IPS-15b (cell line): Measurements from ENCODE around the gene KLHL33.

ENCODE experiments used
- H3K27me3 ChIP-seq: one replicate; pipeline ENCODE4 v1.6.1; 2013; ENCODE audit warnings: low read length; ENCODE audit not compliant: control insufficient read depth, insufficient read depth
- H3K36me3 ChIP-seq: one replicate; pipeline ENCODE4 v1.6.1; 2013; ENCODE audit warnings: low read length; ENCODE audit not compliant: control insufficient read depth, insufficient read depth
- H3K4me1 ChIP-seq: one replicate; pipeline ENCODE4 v1.6.1; 2013; ENCODE audit warnings: mild to moderate bottlenecking, low read length; ENCODE audit not compliant: control insufficient read depth, insufficient read depth
- H3K4me3 ChIP-seq: one replicate; pipeline ENCODE4 v1.5.1; 2013; ENCODE audit warnings: low read depth, low read length
- H3K9ac ChIP-seq: one replicate; pipeline ENCODE4 v1.6.1; 2013; ENCODE audit warnings: low read depth, mild to moderate bottlenecking, low read length
- H3K9me3 ChIP-seq: one replicate; pipeline ENCODE4 v1.6.1; 2013; ENCODE audit warnings: mild to moderate bottlenecking, low read length; ENCODE audit not compliant: control insufficient read depth, insufficient read depth

The KLHL33 gene

DNA sequence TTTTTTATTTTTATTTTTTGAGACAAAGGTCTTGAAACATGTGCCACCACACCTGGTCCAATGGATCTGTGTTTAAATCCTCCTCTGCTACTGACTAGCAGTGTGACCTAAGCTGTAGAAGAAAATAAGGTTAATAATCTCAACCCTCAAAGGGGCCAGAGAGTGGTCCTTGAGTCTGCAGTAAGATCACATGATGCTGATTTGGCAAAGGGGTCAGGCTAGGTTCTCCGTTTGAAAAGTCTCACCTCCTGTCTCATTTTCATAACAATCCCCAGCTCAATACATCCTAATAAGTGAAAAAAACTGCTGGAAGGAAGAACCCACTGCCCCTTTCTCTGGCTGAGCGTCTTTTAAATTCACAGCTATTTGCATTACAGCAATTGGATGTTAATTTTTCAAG lies 14.7 kb downstream of the KLHL33 start:
- peaks cover 6% of the 10 kb centered on the region for H3K4me1 ChIP-seq
- H3K27me3 ChIP-seq: no peaks in the 10 kb centered on the region
- no peak overlapping the region for H3K9ac ChIP-seq

DNA sequence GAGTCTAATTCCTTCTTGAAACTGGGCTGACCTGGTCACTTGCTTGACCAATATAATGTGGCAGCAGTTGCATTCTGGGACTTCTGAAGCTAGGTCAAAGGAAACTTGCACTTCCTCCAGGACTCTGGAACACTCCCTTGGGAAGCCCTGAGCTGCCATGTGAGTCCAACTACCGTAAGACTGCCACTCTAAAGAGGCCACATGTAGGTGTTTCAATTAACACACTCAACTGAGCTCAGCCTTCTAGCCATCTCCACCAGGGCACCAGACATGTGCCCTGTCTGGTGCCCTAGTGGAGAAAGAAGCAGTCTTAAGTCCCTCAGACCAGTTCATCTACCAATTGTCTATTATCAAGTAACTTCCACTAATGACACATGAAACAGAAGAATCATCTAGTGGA lies 16.5 kb downstream of the KLHL33 start:
- H3K4me1 ChIP-seq: peaks cover 10% of the 10 kb centered on the region
- H3K4me3 ChIP-seq: no peak overlapping the region

More for the DNA sequence above, 14.7 kb downstream of the KLHL33 start:
- H3K36me3 ChIP-seq: no peaks in the 10 kb centered on the region
- H3K4me3 ChIP-seq: no peak overlapping the region
- H3K9me3 ChIP-seq: no peaks in the 10 kb centered on the region

DNA sequence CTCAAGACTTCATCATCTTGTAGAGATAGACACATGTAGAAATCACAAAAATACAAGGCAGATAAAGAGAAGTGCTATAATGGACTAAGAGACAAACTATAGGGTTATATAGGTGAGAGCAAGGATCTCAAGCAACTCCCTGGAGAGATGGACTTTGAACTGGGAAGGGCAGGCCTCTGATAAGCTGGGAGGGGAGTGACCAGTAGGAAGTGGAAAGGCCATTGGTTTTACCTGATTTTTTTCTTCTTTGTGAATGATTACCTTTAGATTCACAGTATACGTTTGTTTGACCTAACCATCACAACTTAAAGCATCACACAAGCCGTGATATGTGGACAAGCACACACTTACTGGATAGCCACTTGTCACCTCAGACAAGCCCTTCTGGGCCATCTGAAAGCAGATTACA lies 17.5 kb downstream of the KLHL33 start:
- Histone ChIP-seq H3K36me3 (no peaks in the 10 kb centered on the region), H3K27me3 (no peaks in the 10 kb centered on the region), H3K9ac (no peak overlapping the region), H3K4me3 (no peak overlapping the region), H3K4me1 (peaks cover 10% of the 10 kb centered on the region), H3K9me3 (no peaks in the 10 kb centered on the region)

More for the DNA sequence above, 16.5 kb downstream of the KLHL33 start:
- no peak overlapping the region for H3K9ac ChIP-seq
- no peaks in the 10 kb centered on the region for H3K27me3 ChIP-seq
- no peaks in the 10 kb centered on the region for H3K9me3 ChIP-seq
- H3K36me3 ChIP-seq: no peaks in the 10 kb centered on the region

DNA sequence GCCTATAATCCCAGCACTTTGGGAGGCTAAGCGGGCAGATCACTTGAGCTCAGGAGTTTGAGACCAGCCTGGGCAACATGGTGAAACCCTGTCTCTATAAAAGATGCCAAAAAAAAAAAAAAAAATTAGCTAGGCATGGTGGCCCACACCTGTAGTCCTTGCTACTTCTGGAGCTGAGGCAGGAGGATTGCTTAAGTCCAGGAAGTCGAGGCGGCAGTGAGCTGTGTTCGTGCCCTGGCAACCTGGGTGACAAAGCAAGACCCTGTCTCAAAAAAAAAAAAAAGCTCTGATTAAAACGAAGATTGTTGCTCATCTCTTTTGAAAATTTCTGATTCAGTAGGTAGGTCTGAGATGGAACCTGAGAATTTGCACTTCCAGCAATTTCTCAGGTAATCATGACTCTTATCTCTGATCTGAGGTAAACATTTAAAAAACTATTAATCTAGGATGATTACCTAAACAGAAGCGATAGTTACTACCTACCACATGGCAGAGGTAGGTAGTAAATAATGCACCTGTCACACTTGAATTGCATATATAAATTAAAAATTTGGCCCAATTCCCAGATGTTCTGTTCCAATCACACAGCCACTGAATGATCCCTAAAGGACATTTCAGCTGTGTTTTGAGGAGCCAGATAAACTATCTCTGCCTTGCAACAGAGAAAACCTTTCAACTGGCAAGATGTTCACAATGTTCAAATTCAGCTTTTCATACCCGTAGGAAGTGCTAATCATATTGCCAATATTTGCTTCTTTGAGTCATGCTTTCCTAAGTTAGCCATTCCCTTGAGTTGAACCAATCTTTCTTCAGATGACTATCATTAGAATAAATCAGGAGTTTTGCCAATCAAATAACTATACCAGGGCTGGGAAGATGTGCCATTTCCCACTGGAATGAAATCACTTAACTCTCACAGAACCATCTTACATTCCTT lies 18.4 kb downstream of the KLHL33 start:
- no peak overlapping the region for H3K9ac ChIP-seq
- no peaks in the 10 kb centered on the region for H3K27me3 ChIP-seq
- no peaks in the 10 kb centered on the region for H3K36me3 ChIP-seq
- no peak overlapping the region for H3K4me3 ChIP-seq
- H3K4me1 ChIP-seq: peaks cover 10% of the 10 kb centered on the region
- H3K9me3 ChIP-seq: no peaks in the 10 kb centered on the region

DNA sequence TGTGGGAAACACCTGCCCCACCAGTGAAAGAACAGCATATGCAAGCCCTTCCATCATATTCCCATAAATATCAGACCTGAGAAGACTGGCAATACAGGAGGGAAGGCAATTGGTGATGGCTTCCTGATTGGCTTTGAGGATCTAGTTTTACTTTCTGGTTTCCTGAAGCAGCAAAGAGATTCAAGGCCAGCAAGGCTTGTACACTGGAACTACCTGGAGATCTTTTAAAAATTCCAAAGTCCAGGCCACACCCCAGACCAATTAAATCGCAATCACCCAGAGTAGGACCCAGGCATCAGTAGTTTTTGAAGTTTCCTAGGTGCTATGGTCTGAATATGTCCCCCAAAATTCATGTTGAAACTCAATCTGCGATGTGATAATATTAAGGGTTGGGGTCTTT lies 19.7 kb downstream of the KLHL33 start:
- no peak overlapping the region for H3K9ac ChIP-seq
- H3K4me1 ChIP-seq: peaks cover 10% of the 10 kb centered on the region
- H3K4me3 ChIP-seq: no peak overlapping the region

DNA sequence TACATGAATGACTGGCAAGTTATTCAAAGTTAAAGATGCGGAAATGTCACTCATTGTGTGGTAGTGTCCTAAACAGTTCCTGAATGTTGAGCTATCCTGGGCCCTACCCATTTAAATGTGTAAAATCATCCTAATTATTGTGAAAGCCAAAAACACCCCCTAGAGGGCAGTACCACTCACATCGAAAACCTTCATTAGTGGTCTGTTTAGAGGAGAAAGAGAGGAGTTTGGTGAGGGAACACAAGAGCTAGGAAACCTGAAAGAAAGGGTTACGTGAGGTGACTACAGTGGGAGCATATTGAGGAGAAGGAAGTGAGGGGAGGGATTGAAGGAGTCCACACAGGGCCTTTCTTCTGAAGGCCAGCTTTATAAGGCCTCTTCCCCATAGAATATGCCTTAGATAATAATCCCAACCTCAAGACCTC lies 20.2 kb downstream of the KLHL33 start:
- no peak overlapping the region for H3K4me3 ChIP-seq
- peaks cover 10% of the 10 kb centered on the region for H3K4me1 ChIP-seq
- H3K9ac ChIP-seq: no peak overlapping the region
- H3K36me3 ChIP-seq: no peaks in the 10 kb centered on the region
- no peaks in the 10 kb centered on the region for H3K27me3 ChIP-seq
- no peaks in the 10 kb centered on the region for H3K9me3 ChIP-seq

More for the DNA sequence above, 19.7 kb downstream of the KLHL33 start:
- Histone ChIP-seq H3K36me3 (no peaks in the 10 kb centered on the region), H3K27me3 (no peaks in the 10 kb centered on the region), H3K9me3 (no peaks in the 10 kb centered on the region)

DNA sequence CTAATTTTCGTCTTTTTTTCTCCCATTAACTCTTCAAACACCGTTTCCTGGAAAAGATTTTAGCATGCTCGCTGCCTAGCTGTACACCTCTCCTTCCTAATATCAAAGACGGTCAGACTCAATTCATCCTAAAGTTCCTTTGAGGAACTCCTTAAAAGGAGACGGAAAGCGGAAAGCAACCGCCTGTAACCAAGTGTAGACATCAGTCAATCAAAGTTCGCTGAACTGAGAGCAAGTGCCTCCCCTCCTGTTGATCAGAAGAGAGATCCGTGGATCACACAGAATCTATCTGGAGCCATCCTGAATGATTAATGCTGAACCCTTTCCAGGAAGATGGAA lies 22.3 kb downstream of the KLHL33 start:
- peak overlapping the region; percentile 61 for H3K9ac ChIP-seq
- H3K4me1 ChIP-seq: peaks cover 10% of the 10 kb centered on the region
- H3K27me3 ChIP-seq: no peaks in the 10 kb centered on the region

DNA sequence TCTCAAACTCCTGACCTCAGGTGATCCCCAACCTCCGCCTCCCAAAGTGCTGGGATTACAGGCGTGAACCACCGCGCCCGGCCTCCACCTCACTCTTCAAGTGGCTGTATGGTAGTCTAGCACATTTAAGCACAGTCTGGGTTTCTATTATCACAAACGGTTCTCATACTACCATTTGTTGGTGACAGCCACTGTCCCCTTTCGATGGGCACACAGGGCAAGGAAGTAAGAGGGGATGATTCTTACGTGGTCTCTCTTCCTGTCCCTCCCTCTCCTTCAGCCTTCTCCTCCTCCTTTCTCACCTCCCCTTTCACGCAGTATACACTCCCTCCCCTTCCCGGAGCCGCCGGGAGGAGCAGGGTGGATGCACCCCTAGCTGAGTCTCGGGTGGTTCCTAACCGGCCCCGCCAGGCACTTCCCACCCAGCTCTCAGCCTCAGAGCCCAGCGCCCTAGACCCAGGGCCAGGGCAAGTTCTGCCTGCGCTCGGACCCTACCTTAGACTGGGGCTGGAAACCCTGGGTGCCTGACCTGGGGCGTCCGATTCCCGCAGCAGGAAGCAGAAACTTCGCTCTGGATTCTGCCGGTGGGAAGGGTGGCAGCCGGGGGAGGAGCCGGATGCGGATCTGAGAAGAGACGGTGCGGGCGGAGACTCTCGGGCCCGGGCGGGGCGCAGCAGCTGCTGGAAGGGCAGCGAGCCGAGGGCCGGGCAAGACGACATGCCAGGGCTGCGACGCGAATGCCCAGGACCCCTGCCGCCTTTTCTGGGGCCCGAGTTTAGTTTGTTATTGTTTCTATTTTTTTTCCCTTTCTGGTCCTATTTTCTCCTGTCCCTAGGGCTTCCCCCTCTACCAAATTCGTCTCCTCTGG lies 22.9 kb downstream of the KLHL33 start, which contains the start of gene TEP1:
TSS of gene TEP1 (minus strand) at position 626 of the 868 bp plus-strand sequence. CDS start 5,062 bp downstream, outside the sequence.
- Histone ChIP-seq H3K9ac (peak within 1 kb of the TSS; percentile 90), H3K27me3 (no peaks in the 10 kb centered on the region), H3K36me3 (peaks cover under 1% of the 10 kb centered on the region), H3K4me1 (peaks cover 10% of the 10 kb centered on the region), H3K9me3 (no peaks in the 10 kb centered on the region), H3K4me3 (peak within 1 kb of the TSS; percentile 91)

More for the DNA sequence above, 22.3 kb downstream of the KLHL33 start:
- Histone ChIP-seq H3K4me3 (peak overlapping the region; percentile 91), H3K9me3 (no peaks in the 10 kb centered on the region), H3K36me3 (no peaks in the 10 kb centered on the region)

DNA sequence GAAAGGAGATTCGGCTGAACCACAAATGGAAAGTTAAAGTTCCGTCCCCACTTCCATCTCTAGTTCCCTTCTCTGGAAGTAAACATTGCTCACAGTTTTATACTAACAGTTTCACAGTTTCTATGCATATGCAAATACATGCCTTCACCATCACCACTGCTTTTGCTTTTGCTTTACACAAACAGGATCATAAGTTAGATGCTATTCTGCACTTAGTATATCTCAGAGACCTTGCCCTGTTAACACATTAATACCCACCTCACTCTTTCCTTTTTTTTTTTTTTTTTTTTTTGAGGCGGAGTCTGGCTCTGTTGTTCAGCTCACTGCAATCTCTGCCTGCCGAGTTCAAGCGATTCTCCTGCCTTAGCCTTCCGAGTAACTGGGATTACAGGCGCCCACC lies 23.6 kb downstream of the KLHL33 start:
- no peak overlapping the region for H3K9ac ChIP-seq
- no peaks in the 10 kb centered on the region for H3K9me3 ChIP-seq

DNA sequence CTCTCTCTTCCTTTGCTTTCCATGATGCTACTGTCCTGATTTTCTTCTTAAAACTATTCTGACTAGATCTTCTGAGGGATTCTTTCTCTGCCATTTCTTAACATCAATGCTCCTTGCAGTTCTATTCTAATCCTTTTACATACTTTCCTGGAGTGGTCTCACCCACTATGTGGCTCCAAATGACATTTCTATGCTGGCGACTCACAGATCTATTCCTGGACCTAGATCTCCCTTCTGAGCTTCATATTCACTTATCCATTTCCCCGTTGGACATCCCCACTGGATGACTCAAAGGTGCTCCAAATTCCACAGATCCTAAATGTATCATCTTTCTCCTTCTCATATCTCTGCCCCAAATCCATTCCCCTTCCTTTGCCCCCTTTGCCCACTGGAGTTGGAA lies 26.7 kb downstream of the KLHL33 start:
- peaks cover 5% of the 10 kb centered on the region for H3K4me1 ChIP-seq
- H3K36me3 ChIP-seq: peaks cover 14% of the 10 kb centered on the region
- no peaks in the 10 kb centered on the region for H3K27me3 ChIP-seq
- no peaks in the 10 kb centered on the region for H3K9me3 ChIP-seq
- H3K9ac ChIP-seq: no peak overlapping the region
- H3K4me3 ChIP-seq: no peak overlapping the region

More for the DNA sequence above, 23.6 kb downstream of the KLHL33 start:
- Histone ChIP-seq H3K4me3 (peak overlapping the region; percentile 91), H3K36me3 (peaks cover 5% of the 10 kb centered on the region), H3K27me3 (no peaks in the 10 kb centered on the region), H3K4me1 (peaks cover 10% of the 10 kb centered on the region)

DNA sequence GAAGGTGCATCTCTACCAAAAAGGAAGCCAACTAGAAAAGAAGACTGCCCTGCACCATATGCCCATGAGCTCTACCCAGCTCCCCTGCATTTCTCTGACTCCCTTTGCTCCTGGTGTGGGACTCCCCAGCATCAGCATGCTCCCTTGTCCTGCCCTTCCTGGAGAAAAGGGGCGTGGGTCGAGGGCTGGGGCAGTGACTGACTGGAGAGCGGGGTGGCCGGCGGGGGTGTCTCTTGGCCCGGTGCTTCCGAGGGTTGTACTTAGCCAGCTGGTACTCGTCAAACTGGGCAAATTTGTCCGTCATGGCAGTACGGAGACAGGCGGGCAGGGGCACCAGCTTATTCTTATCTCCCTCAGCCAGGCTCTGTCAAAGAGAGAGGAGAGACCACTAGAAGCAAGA lies 32.4 kb downstream of the KLHL33 start:
- H3K27me3 ChIP-seq: no peaks in the 10 kb centered on the region
- H3K36me3 ChIP-seq: peaks cover 20% of the 10 kb centered on the region

More for the DNA sequence above, 32.4 kb downstream of the KLHL33 start:
- Histone ChIP-seq H3K4me1 (no peaks in the 10 kb centered on the region), H3K9me3 (no peaks in the 10 kb centered on the region), H3K4me3 (no peak overlapping the region), H3K9ac (no peak overlapping the region)
